Gastrocnemius medialis (tissue), 4 donors: ENCODE results near the gene ZNF304.

Source experiments
- POLR2A ChIP-seq, 2 donors: fragments of 450-650 bp; IDR thresholded peaks; one replicate each; pipeline ENCODE4 v1.6.1; 2017; ENCODE audit warnings: antibody characterized with exemption in 2 of 2, mild to moderate bottlenecking in 2 of 2, moderate library complexity in 2 of 2
- TF ChIP-seq, protein P1 (sequence below), 5 experiments: fragments of 450-650 bp in 3 of 5; fragments of 200-600 bp in 2 of 5; sonication (generic) in 2 of 5; IDR thresholded peaks in 4 of 5; conservative IDR thresholded peaks in 1 of 5; 1 replicate in 4 of 5; 2 replicates in 1 of 5; pipeline ENCODE4 v1.5.1; 2016 to 2019; ENCODE audit warnings: antibody characterized with exemption in 5 of 5, mild to moderate bottlenecking in 3 of 5, moderate library complexity in 3 of 5

- TF ChIP-seq, protein P1, sequence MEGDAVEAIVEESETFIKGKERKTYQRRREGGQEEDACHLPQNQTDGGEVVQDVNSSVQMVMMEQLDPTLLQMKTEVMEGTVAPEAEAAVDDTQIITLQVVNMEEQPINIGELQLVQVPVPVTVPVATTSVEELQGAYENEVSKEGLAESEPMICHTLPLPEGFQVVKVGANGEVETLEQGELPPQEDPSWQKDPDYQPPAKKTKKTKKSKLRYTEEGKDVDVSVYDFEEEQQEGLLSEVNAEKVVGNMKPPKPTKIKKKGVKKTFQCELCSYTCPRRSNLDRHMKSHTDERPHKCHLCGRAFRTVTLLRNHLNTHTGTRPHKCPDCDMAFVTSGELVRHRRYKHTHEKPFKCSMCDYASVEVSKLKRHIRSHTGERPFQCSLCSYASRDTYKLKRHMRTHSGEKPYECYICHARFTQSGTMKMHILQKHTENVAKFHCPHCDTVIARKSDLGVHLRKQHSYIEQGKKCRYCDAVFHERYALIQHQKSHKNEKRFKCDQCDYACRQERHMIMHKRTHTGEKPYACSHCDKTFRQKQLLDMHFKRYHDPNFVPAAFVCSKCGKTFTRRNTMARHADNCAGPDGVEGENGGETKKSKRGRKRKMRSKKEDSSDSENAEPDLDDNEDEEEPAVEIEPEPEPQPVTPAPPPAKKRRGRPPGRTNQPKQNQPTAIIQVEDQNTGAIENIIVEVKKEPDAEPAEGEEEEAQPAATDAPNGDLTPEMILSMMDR (IDR thresholded peaks at IDR 0.05 in 4 of 5, conservative IDR thresholded peaks at IDR 0.05 in 1 of 5), result no peak
- no peak for TF ChIP-seq POLR2A (IDR thresholded peaks at IDR 0.05)
Observed at GRCh38 chr19:57355916-57356315, 4.8 kb downstream of the ZNF304 start.
